Activated T-cell treated with anti-CD3 and anti-CD28 coated beads for 24 hours (primary cell): ENCODE measurements around the gene TRIP12.
"Not testable (repeated sequence)": the region's sequence is repeated elsewhere in the genome, so short reads cannot be mapped to it uniquely, and the experiment has no call there.

Experiments used
- DNase-seq: peaks from one replicate; pipeline ENCODE4 v3.0.0-alpha.2; 2020; ENCODE audit warnings: low read depth

Gene TRIP12

GRCh38 chr2:229921892-229922448 lies at the start of gene TRIP12:
Gene TRIP12, minus strand, starts transcription at chr2:229922009. Its CDS starts 41,930 bp downstream, at chr2:229880079.
- peak; percentile 82 for DNase-seq

- no peak for DNase-seq
These were observed 49.5 kb upstream of the TRIP12 start for GRCh38 chr2:229971298-229971790.

GRCh38 chr2:229970406-229970805 lies 48.6 kb upstream of the TRIP12 start:
- no peak for DNase-seq

GRCh38 chr2:229969921-229970320 lies 48.1 kb upstream of the TRIP12 start:
- no peak for DNase-seq

- not testable (repeated sequence) for DNase-seq
These were observed 41.8 kb upstream of the TRIP12 start for GRCh38 chr2:229963596-229963995.

DNA sequence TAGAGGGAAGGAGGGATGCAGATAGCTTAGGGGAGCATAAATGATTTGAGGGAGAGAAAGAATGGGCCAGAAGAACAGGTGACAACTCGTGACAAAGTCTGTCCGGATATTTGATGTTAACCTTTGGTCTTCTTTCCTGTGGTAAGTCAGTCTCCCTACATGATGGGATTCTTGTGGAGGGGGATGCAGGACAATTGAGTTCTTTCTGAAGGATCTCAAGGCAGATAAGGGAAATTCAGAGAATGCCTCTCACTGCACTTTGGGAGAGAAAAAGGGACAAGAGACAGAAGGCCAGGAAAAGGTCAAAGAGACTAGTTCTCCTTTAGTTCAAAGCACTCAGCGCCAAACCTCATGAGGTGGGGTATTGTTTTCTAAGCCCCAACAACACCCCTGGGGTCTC lies 34.7 kb upstream of the TRIP12 start:
- DNase-seq: no peak

DNA sequence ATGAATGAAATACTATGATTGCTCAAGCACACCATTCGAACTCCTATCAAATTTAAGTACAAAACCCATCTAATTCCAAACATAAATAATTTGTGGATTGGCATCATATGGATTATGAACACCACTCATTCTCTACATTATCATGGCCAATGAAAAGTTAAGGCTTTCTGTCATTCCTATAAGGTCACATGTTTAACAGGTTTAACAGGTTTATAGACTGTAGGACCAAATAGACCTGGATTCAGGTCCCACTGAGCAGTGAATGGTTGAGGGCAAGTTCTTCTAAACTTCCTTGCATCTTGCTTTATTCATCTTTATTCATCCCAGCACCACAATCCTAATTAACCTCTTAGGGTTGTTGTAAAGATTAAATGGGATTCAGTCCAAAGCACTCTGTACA lies 33.9 kb upstream of the TRIP12 start:
- DNase-seq: no peak

GRCh38 chr2:229952256-229952835 lies 30.5 kb upstream of the TRIP12 start:
- no peak for DNase-seq

- DNase-seq: no peak
These were observed 25.7 kb upstream of the TRIP12 start for GRCh38 chr2:229947544-229947943.

- DNase-seq: no peak
These were observed 24.2 kb upstream of the TRIP12 start for GRCh38 chr2:229945975-229946374.

DNA sequence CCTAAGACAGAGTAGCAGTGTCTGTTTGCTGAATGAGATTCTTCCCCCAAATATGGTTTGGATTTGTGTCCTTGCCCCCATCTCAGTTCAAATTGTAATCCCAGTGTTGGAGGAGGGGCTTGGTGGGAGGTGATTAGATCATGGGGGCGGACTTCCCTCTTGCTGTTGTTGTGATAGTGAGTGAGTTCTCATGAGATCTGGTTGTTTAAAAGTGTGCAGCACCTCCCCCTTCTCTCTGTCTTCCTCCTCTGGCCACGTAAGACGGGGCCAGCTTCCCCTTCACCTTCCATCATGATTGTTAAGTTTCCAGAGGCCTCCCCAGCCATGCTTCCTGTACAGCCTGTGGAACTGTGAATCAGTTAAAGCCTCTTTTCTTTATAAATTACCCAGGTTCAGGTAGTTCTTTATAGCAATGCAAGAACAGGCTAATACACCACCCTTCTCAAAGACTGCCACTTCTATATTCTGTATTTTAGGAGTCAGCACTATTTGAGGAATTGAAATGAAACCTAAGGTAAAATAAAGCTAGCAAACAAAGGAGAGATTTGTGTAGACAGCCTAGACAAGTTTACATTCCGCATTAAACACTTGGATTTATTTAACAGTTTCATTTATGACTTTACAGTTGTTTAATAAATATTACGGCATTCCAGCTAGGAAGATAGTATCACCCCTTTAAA lies 22.1 kb upstream of the TRIP12 start:
- DNase-seq: no peak

- no peak for DNase-seq
These were observed 21.4 kb upstream of the TRIP12 start for GRCh38 chr2:229943171-229943570.

DNA sequence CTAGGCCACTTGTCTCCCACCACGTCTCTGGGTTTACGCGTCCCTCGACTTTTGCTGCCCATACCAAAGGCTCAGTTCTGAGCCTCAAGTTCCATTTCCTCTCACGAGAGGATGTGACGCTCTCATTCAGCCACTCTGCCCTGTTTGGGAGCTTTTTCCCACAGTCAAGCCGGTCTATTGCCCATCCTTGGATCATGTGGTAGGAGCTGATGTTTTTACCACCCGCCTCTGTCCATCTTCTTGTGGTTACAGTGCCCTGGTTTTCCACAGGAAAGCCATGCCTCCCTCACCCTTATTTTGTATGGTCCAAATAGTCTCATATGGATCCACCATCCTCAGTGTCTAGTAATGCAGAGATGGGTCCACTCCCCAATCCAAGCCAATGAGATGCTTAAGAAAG lies 20.9 kb upstream of the TRIP12 start:
- DNase-seq: no peak

DNA sequence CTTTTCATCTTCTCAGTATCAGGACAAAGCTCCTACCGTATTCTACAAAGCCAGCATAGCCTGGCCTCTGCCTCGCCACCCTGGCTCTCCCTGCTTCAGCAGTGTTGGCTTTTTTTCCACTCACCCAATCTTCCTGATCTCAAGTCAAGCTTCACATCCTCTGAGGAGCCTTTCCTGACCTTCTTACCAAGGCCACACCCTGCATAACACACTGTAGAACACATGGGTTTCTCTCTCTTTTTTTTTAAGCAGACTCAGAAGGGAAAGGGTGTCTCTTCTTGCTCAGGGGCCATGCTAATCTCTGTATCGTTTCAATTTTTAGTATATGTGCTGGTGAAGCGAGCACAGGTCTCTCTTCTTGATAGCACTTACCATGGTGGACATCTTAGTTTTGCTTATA lies 15.7 kb upstream of the TRIP12 start:
- DNase-seq: no peak

DNA sequence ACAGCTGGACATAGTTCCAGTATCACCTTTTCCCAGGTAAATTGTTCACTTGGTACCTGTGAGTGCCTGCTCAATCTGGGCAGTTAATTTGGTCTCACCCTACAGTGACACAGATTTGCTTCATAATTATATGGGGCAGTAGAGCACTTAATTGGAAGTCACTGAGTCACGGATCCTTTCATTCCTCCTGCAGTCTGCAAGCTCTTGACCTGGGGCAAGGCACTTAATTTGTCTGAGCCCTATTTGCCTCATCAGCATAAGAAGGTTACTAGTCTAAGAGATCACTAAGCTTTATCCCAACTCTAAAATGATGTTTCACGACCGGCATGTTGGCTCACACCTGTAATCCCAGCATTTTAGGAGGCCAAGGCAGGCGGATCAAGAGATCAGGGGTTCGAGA lies 9.4 kb upstream of the TRIP12 start:
- DNase-seq: no peak

GRCh38 chr2:229930656-229931055 lies 8.8 kb upstream of the TRIP12 start:
- no peak for DNase-seq

- DNase-seq: no peak
These were observed 6.1 kb upstream of the TRIP12 start for GRCh38 chr2:229927817-229928321.

DNA sequence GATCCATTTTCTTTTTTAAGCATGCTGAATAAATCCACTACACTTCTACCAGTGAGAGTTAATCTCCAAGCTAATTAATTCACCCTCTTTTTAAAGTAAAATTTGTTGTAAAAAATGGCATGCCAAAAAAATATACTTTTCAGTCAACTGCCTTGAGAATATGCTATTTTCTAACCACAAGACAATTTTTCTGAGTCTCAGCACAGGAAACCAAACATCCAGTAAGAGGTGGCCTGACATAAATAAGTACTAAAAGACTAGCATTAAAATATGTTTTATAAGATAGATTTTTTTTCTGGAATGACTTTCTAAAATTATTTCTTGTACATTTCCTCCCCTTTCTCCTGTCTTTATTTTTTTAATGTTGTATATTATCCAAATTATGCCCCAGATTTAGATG lies 3.4 kb upstream of the TRIP12 start:
- no peak for DNase-seq

DNA sequence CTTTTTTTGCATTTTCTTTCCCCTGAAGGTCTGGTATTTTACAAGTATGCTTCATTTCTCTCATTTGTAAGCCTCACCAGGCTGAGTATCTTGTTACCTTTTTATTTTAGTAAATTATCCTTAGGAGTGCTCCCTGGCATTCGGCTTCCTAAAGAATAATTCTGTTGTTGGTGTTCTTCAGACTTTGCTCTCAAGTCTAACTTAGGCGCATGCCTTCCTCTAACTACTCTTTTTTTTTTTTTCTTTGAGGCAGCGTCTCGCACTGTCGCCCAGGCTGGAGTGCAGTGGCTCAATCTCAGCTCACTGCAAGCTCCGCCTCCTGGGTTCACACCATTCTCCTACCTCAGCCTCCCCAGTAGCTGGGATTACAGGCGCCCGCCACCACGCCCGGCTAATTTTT lies 2.7 kb upstream of the TRIP12 start:
- not testable (repeated sequence) for DNase-seq

DNA sequence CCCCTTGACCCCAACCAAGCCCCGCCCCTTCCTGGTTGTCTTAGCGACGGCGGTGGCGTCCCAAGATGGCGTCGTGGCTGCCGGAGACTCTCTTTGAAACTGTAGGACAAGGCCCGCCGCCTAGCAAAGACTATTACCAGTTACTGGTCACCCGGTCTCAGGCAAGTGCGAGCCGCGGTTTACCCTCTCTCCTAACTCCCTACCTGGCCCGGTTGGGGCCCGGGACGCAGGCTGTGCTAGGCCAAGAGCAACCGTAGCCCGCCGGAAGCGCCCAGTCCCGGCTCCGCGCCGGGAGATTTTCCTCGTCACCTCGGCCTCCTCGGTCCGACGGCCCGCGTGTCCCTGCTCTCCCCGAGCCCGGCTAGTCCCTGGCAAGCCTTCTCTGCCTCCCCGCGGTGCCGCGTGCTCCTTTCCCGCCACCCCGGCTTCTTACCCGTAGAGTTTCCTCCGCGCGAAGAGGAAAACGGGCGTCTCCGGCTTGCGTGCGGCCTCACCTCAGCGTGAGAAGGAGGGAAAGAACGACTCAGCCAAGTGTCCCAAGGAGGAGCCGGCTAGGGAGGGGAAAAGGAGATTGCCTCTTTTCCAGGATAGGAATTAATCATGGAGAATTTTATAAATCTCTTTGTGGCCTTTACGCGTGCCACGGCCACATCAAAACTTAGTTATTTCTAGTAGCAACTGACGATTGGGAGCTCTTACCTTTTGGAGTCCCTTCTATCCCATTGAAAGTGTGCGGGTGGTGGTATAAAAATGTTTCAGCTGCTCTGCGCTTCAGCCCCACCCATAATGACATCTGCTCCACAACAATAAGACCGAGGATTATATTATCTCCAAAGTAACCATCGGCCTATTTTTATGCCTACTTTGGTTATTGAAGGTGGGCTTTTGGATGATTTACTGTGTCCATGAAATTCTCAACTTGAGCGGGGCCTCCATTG lies 909 bp upstream of the TRIP12 start, which contains the start of gene FBXO36:
TSS of gene FBXO36 (plus strand) at position 55 of the 938 bp plus-strand sequence. CDS start at position 66, 11 bp downstream.
- DNase-seq: peak; percentile 83

GRCh38 chr2:229921101-229921891 lies 513 bp downstream of the TRIP12 start:
- DNase-seq: peak; percentile 55
